Measurements from ENCODE around the gene CTAGE8. TPM values are rescaled to one million over a fixed set of nuclear protein-coding genes. Genes with fewer than 3 reads are reported as not detected.
"Not testable (repeated sequence)": the region's sequence is repeated elsewhere in the genome, so short reads cannot be mapped to it uniquely, and the experiment has no call there.

CTAGE8 gene
- 1 to 10 TPM; 5.2 to 7.2 (median 6.4) TPM for polyA plus RNA-seq (ENCODE audit: insufficient read length in 4 of 4)

- DNase-seq (ENCODE audit: low read depth in 4 of 4, low spot score in 3 of 4): not testable (repeated sequence)
Observed at GRCh38 chr7:144269188-144269587, at the start of gene CTAGE8. Gene CTAGE8 (minus strand): TSS chr7:144269288. CDS start chr7:144269250, 38 bp downstream.

- not testable (repeated sequence) for DNase-seq (ENCODE audit: low read depth in 4 of 4, low spot score in 3 of 4)
Observed at GRCh38 chr7:144317537-144317936, 48.4 kb upstream of the CTAGE8 start.

GRCh38 chr7:144311872-144312469, 42.9 kb upstream of the CTAGE8 start, which contains the start of gene OR2A1:
Gene OR2A1 (plus strand): TSS chr7:144312419. CDS start chr7:144318125, 5,706 bp downstream.
- not testable (repeated sequence) for DNase-seq (ENCODE audit: low read depth in 4 of 4, low spot score in 3 of 4)

GRCh38 chr7:144311218-144311617, 42.1 kb upstream of the CTAGE8 start:
- not testable (repeated sequence) for DNase-seq (ENCODE audit: low read depth in 4 of 4, low spot score in 3 of 4)

GRCh38 chr7:144309702-144310101, 40.6 kb upstream of the CTAGE8 start:
- DNase-seq (ENCODE audit: low read depth in 4 of 4, low spot score in 3 of 4): not testable (repeated sequence)

GRCh38 chr7:144305156-144305555, 36.1 kb upstream of the CTAGE8 start:
- DNase-seq (ENCODE audit: low read depth in 4 of 4, low spot score in 3 of 4): not testable (repeated sequence)

- DNase-seq (ENCODE audit: low read depth in 4 of 4, low spot score in 3 of 4): not testable (repeated sequence)
Observed at GRCh38 chr7:144303607-144304006, 34.5 kb upstream of the CTAGE8 start.

- not testable (repeated sequence) for DNase-seq (ENCODE audit: low read depth in 4 of 4, low spot score in 3 of 4)
Observed at GRCh38 chr7:144302578-144303303, 33.7 kb upstream of the CTAGE8 start.

- DNase-seq (ENCODE audit: low read depth in 4 of 4, low spot score in 3 of 4): not testable (repeated sequence)
Observed at GRCh38 chr7:144293794-144294499, 24.9 kb upstream of the CTAGE8 start.

- DNase-seq (ENCODE audit: low read depth in 4 of 4, low spot score in 3 of 4): not testable (repeated sequence)
Observed at GRCh38 chr7:144292384-144293161, 23.5 kb upstream of the CTAGE8 start.

GRCh38 chr7:144291607-144292006, 22.5 kb upstream of the CTAGE8 start:
- not testable (repeated sequence) for DNase-seq (ENCODE audit: low read depth in 4 of 4, low spot score in 3 of 4)

- DNase-seq (ENCODE audit: low read depth in 4 of 4, low spot score in 3 of 4): not testable (repeated sequence)
Observed at GRCh38 chr7:144287171-144287784, 18.2 kb upstream of the CTAGE8 start.

- not testable (repeated sequence) for DNase-seq (ENCODE audit: low read depth in 4 of 4, low spot score in 3 of 4)
Observed at GRCh38 chr7:144283716-144284115, 14.6 kb upstream of the CTAGE8 start.

- DNase-seq (ENCODE audit: low read depth in 4 of 4, low spot score in 3 of 4): not testable (repeated sequence)
Observed at GRCh38 chr7:144282490-144282889, 13.4 kb upstream of the CTAGE8 start.

- not testable (repeated sequence) for DNase-seq (ENCODE audit: low read depth in 4 of 4, low spot score in 3 of 4)
Observed at GRCh38 chr7:144281981-144282380, 12.9 kb upstream of the CTAGE8 start.

GRCh38 chr7:144280010-144280409, 10.9 kb upstream of the CTAGE8 start:
- DNase-seq (ENCODE audit: low read depth in 4 of 4, low spot score in 3 of 4): not testable (repeated sequence)

GRCh38 chr7:144275281-144275680, 6.2 kb upstream of the CTAGE8 start:
- not testable (repeated sequence) for DNase-seq (ENCODE audit: low read depth in 4 of 4, low spot score in 3 of 4)

- not testable (repeated sequence) for DNase-seq (ENCODE audit: low read depth in 4 of 4, low spot score in 3 of 4)
Observed at GRCh38 chr7:144264692-144265091, 4.4 kb downstream of the CTAGE8 start, which contains the start of gene OR2A7. Gene OR2A7 (minus strand): TSS chr7:144264792. CDS start chr7:144259628, 5,164 bp downstream.

- DNase-seq (ENCODE audit: low read depth in 4 of 4, low spot score in 3 of 4): not testable (repeated sequence)
Observed at GRCh38 chr7:144262128-144262527, 7.0 kb downstream of the CTAGE8 start.

GRCh38 chr7:144259067-144259466, 10.0 kb downstream of the CTAGE8 start:
- DNase-seq (ENCODE audit: low read depth in 4 of 4, low spot score in 3 of 4): not testable (repeated sequence)

Measured in right renal pelvis (tissue), 4 donors.